Psoas muscle (tissue), 8 donors: ENCODE measurements around the gene BCKDHB. TPM values are rescaled to one million over a fixed set of nuclear protein-coding genes. Genes with fewer than 3 reads are reported as not detected.

Source experiments
- ATAC-seq, 4 donors: fragments of 200-7000 bp; cut with Tn5 transposase; one replicate each; pipeline ENCODE4 v1.9.1; 2020; ENCODE audit warnings: moderate library complexity in 3 of 4, mild to moderate bottlenecking in 2 of 4
- DNase-seq, 2 donors: peaks; one replicate each; pipeline ENCODE4 v3.0.0-alpha.2; 2020
- H3K27ac ChIP-seq: fragments of 200-600 bp; one replicate; pipeline ENCODE4 v1.8.0; 2022
- H3K27me3 ChIP-seq, 3 donors: fragments of 200-600 bp in 1 of 3; one replicate each; pipeline versions ENCODE4 v1.6.1 to v1.8.0; 2013 to 2022; ENCODE audit warnings: low read length in 2 of 3, mild to moderate bottlenecking in 2 of 3, moderate library complexity in 1 of 3; ENCODE audit not compliant: insufficient read depth in 3 of 3
- H3K36me3 ChIP-seq, 2 donors: fragments of 200-600 bp in 1 of 2; one replicate each; pipeline versions ENCODE4 v1.6.1 to v1.8.0; 2013 to 2022; ENCODE audit warnings: low read depth in 1 of 2, mild to moderate bottlenecking in 1 of 2, moderate library complexity in 1 of 2; ENCODE audit not compliant: insufficient read depth in 1 of 2
- H3K4me1 ChIP-seq: fragments of 200-600 bp; one replicate; pipeline ENCODE4 v1.8.0; 2022
- H3K4me3 ChIP-seq: fragments of 200-600 bp; one replicate; pipeline ENCODE4 v1.8.0; 2022; ENCODE audit warnings: mild to moderate bottlenecking
- H3K9me3 ChIP-seq: fragments of 200-600 bp; one replicate; pipeline ENCODE4 v1.8.0; 2022
- WGBS, 3 donors: extraction: QIAGEN DNeasy Blood & Tissue Kit; methylation state at CpG; one replicate each; pipeline versions ENCODE4 v1.1.6 to v1.1.7; 2013; 5-methylcytosine and 5-hydroxymethylcytosine counted together
- intact Hi-C, 2 donors: fragments of 100-400 bp; cut with DNase I; formaldehyde crosslinking; loops; one replicate each; pipeline versions ENCODE4 v1.11.0 to v1.14.2; 2022
- polyA plus RNA-seq, 3 donors: library from polyadenylated mRNA; stranded (reverse); fragments of 200-250 nt; gene quantifications; one replicate each; pipeline ENCODE4 v1.2.3, GENCODE V29; 2013
- total RNA-seq, 4 donors: library from RNA; stranded (reverse); fragmentation: NEBNext Ultra II Directional in 2 of 4; extraction: Animal tissue kit (Norgen Biotek cat#: 25700) in 2 of 4; gene quantifications; one replicate each; pipeline versions ENCODE4 v1.2.1 to v1.2.4, GENCODE V29; 2021 to 2023
- TF ChIP-seq, protein P1 (sequence below): fragments of 200-600 bp; IDR thresholded peaks from one replicate; pipeline ENCODE4 v1.8.0; 2022; ENCODE audit warnings: antibody characterized with exemption
- donor health status: healthy with polysubstance abuse.
- donor health status: DM: no; HTN: no; CAD: no; lungs with moderate emphysema.
- donor health status: Bipolar disorder and iron deficiency.
- donor health status: healthy.
- donor health status: DM: yes; HTN: yes; CAD: no.
- donor health status: DM: no; HTN: no; CAD: no.
- donor health status: DM: no; HTN: no; CAD: no.
- donor health status: DM: yes; HTN: yes; CAD: no.

BCKDHB gene
- total and polyA plus RNA-seq, 7 donors = 3.2 to 13.9 (median 6.7) TPM

- H3K4me3 ChIP-seq = no peak overlapping the region
- TF ChIP-seq, protein P1, sequence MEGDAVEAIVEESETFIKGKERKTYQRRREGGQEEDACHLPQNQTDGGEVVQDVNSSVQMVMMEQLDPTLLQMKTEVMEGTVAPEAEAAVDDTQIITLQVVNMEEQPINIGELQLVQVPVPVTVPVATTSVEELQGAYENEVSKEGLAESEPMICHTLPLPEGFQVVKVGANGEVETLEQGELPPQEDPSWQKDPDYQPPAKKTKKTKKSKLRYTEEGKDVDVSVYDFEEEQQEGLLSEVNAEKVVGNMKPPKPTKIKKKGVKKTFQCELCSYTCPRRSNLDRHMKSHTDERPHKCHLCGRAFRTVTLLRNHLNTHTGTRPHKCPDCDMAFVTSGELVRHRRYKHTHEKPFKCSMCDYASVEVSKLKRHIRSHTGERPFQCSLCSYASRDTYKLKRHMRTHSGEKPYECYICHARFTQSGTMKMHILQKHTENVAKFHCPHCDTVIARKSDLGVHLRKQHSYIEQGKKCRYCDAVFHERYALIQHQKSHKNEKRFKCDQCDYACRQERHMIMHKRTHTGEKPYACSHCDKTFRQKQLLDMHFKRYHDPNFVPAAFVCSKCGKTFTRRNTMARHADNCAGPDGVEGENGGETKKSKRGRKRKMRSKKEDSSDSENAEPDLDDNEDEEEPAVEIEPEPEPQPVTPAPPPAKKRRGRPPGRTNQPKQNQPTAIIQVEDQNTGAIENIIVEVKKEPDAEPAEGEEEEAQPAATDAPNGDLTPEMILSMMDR = no peak
- no peak for ATAC-seq
- no peaks in the 10 kb centered on the region for H3K27me3 ChIP-seq
- H3K36me3 ChIP-seq = peaks cover 0 to 6% of the 10 kb centered on the region in 2 donors
- 84 to 96% (median 85%) methylated on average over 1 of the region's 1 CpG for WGBS, 3 donors
- no peaks in the 10 kb centered on the region for H3K4me1 ChIP-seq
- H3K27ac ChIP-seq = no peak overlapping the region
- H3K9me3 ChIP-seq = no peaks in the 10 kb centered on the region
- DNase-seq = no peak
- intact Hi-C loops = no loop called here
Observed at GRCh38 chr6:80165819-80166218, 59.3 kb downstream of the BCKDHB start.

- TF ChIP-seq, protein P1 = no peak
- DNase-seq (no peak), ATAC-seq (no peak)
- intact Hi-C loops = no loop called here
- Histone ChIP-seq H3K9me3 (no peaks in the 10 kb centered on the region), H3K4me1 (no peaks in the 10 kb centered on the region), H3K27ac (no peak overlapping the region), H3K4me3 (no peak overlapping the region), H3K27me3 (no peaks in the 10 kb centered on the region), H3K36me3 (peaks cover 2 to 6% of the 10 kb centered on the region in 2 donors)
- WGBS, 3 donors = 67 to 79% (median 67%) methylated on average over 3 of the region's 3 CpGs
Observed at GRCh38 chr6:80170433-80170832, 64.0 kb downstream of the BCKDHB start.

GRCh38 chr6:80173411-80173810, 66.9 kb downstream of the BCKDHB start:
- no peak for ATAC-seq
- H3K4me1 ChIP-seq = no peaks in the 10 kb centered on the region
- H3K9me3 ChIP-seq = no peaks in the 10 kb centered on the region
- TF ChIP-seq, protein P1 = no peak
- H3K27ac ChIP-seq = no peak overlapping the region
- intact Hi-C loops = no loop called here
- H3K36me3 ChIP-seq = peaks cover 0 to 2% of the 10 kb centered on the region in 2 donors
- H3K27me3 ChIP-seq = no peaks in the 10 kb centered on the region
- 94 to 97% (median 97%) methylated on average over 1 of the region's 1 CpG for WGBS, 3 donors
- no peak for DNase-seq
- no peak overlapping the region for H3K4me3 ChIP-seq

DNA sequence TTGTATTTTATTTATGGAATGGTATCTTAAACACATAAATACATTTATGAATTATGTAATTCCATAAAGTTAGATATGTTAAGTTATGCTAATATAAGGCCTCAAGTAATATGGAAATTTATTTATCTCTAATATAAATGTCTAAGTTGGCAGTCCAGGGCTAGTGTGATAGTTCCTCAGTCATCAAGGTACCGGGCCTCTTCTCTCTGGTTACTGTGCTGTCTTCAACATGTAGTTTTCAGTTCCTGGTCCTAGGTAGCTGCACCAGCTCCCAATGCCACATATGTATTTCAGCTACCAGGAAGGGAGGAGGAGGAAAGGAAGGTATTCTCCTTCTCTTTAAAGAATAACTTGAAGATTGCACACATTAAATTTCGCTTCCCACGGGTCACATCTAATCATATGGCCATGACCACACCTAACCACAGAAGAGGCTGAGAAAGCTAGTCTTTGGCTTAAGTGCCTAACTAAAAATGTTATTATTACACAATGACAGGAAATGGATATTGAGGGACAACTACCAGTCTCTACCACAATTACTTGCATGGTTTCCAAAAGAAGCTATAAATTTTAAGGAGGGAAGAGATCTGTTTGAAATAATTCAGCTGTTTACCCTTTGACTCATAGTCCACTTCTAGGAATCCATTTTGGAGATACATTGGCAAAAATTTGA, 68.6 kb downstream of the BCKDHB start:
- intact Hi-C loops = no loop called here
- H3K36me3 ChIP-seq = peaks cover 0 to 2% of the 10 kb centered on the region in 2 donors
- H3K4me1 ChIP-seq = no peaks in the 10 kb centered on the region
- DNase-seq = no peak
- 91% methylated on average over 3 of the region's 3 CpGs for WGBS, 3 donors
- TF ChIP-seq, protein P1 = no peak
- H3K27ac ChIP-seq = no peak overlapping the region
- no peaks in the 10 kb centered on the region for H3K27me3 ChIP-seq
- no peak overlapping the region for H3K4me3 ChIP-seq
- H3K9me3 ChIP-seq = no peaks in the 10 kb centered on the region
- no peak for ATAC-seq

DNA sequence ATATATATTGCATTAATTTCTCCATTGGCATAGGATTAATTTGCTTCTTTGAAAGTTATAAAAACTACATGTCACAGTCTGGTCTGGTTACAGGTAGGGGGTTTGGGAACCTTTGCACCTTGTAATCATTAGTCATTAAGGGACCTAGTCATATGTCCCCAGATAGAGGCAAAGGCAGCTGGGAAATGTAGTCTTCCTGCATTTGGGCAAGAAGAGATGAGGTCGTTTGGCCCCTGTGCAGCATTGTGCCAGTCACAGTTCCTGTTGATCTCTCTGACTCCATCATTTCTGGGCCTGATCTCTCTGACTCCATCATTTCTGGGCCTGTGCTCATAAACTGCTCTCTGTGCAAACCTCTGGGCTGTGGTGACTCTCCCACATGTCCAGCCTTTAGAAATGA, 73.2 kb downstream of the BCKDHB start:
- Histone ChIP-seq H3K36me3 (no peaks in the 10 kb centered on the region), H3K4me3 (no peak overlapping the region), H3K9me3 (no peaks in the 10 kb centered on the region), H3K27me3 (no peaks in the 10 kb centered on the region), H3K4me1 (no peaks in the 10 kb centered on the region), H3K27ac (no peak overlapping the region)
- intact Hi-C loops = no loop called here
- WGBS, 3 donors = 24 to 50% (median 36%) methylated on average over 1 of the region's 1 CpG
- ATAC-seq (no peak), DNase-seq (no peak)
- TF ChIP-seq, protein P1 = no peak
